ENCODE data around the gene IL26.

GRCh38 chr12:68169213-68169889, 56.3 kb downstream of the IL26 start:
- TF ChIP-seq CTCF (optimal IDR thresholded peaks at IDR 0.05 in 1 of 3, IDR thresholded peaks at IDR 0.05 in 1 of 3, conservative IDR thresholded peaks at IDR 0.05 in 1 of 3; ENCODE audit: extremely low read depth in 1 of 3, insufficient read depth in 2 of 3, low read length in 3 of 3) (no peak), EZH2 (IDR thresholded peaks at IDR 0.05; ENCODE audit: low read length) (no peak)
